Pons (tissue), 1 donor: ENCODE results near the gene ZBTB45.
"Not testable (repeated sequence)": the region's sequence is repeated elsewhere in the genome, so short reads cannot be mapped to it uniquely, and the experiment has no call there.

Source experiments
- DNase-seq: peaks from one replicate; pipeline ENCODE4 v3.0.0-alpha.2; 2016; ENCODE audit warnings: low spot score

The ZBTB45 gene

DNA sequence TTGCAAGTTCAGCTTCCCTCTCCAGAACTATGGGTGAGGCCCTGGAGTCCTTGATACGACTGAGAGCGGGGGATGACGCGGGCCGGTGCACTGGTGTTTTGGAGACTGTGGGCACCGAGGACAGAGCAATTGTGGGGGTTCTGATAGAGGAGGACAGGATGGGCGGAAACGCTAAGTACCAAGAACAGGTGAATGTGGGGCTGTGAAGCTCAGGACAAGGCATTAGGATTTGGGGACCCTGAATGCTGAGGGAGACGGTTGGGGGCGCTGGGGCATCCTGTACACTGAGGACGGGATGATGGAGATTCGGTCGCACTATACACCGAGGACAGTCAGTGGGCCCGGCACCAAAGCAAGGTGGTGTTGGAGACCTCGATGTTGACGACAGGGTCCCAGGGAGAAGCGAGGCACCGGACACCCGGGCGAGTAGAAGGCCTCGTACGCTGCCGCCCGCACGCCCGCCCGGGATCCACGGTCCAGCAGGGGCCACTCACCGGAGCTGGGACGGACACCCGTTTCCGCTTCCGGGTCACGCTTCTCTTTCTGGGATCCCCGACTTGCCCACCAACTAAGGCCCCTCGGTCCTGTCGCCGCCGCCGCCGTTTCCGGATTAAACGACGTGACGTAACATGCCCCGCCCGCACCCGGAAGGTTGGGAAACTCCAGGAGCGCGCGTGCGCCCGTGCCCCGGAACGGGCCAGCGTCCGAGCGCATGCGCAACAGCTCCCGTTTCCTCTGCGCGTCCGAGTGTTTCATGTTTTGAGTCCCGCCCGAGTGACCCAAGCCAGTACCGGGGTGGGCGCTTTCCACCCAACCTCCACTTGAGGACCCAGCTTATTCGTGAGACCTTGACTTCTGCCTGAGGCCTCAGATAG lies 35.1 kb upstream of the ZBTB45 start, which contains the start of gene CHMP2A:
CHMP2A (minus strand) TSS at position 612 of the 875 bp plus-strand sequence. CDS start 893 bp downstream, outside the sequence.
- DNase-seq = peak; percentile 94

DNA sequence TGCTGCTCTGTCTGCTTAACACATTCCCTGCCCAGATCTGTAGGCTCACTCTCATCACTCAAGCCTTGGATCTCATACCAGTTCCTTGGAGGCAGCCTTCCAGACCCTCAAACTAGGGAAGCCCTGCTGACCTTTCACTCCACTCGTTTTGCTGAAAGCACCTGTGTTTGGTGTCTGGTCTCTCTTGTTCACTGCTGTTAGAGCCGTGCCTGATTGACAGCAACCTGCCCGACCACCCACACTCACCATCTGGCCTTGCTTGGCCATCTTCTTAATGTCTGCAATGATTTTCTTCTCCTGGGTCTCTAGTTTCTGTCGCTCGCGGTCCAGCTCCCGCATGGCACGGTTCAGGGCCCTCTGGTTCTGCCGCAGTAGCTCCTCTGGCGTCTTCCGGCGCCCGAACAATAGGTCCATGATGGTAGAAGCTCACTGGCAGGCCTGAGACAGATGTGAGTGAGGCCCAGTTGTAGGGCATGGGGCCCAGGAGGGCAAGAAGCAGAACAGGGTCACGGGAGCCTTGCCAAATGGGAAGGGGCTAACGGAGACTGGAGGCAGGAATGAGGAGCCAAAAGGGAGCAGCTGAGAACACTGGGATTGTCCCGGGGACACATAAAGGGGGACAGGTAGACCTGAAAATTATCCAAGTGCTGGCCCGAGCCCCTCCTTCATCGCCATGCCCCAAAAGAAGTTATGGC lies 34.3 kb upstream of the ZBTB45 start:
- DNase-seq = no peak

DNA sequence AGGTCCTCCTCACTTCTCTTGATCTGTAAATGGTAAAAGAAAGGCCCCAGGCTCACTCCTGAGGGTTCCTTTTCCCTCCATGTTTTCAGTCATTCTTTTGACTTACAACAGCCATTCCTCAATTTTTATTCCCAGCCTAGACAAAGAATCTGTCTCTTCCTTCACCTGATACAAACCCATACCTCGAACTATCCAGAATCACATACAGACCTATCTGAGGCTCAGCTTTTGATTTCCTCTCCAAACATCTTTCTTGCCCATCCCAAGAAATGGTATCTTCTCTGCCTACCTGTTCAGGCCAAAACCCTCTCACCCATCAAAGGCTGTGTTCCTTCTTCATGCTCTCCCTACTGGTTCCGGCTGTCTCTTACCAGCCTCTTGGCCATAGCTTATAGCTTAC lies 33.0 kb upstream of the ZBTB45 start:
- DNase-seq = no peak

DNA sequence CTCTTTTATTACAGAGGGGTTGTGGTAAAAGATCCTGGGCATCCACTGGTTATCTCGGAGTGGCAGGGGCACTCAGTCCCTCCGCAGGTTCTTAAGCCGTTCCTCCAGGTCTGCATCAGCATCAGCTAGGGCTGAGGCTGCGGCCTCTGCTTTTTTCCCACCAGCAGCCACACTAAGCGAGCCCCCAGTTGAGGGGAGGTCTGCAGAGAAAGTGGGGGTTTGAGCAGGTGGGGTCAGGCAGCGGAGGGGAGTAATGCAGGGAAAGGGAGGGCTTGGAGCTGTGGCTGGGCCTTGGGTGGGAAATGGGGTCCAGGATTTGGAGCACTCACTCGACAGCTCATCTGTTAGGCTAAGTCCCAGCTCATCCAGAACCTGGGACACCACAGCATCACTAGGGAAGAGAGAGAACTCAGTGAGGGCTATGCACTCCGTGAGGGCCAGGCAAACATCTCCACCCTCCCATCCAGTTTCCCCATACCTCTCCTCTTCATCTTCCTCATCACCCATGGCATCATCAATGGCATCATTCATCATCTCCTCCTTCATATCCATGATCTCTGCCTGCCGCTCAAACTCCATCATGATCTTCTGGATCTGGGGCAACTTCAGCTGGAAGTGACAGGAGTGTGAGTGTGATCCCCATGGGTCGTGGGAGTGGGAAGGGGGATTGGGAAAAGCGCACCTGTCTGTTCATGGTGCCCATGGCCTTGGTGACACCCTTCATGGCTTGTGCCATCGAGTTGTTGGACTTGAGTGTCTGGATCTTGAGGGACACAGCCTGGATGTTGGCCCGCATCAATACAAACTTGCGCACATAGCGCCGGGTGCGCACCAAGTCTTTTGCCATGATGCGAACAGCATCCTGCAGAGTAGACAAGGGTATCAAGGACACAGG lies 32.2 kb upstream of the ZBTB45 start:
- DNase-seq = no peak

DNA sequence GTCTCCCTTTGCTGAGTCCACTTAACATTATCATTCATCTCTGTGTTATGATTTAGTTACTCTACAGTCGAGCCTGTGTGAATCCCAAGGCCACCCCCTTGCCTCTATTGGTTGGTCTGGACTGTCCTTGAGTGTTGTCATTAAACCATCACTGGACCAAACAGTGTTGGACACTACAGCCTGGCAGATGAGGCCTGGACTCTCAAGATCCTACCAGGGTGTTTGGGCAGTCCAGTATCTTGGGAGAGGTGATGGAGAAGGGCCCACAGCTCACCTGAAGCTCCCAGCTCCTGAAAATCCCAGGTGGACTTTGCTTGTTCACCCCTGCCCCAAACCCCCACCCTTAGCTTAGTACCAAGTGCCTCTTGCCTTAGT lies 31.5 kb upstream of the ZBTB45 start:
- no peak for DNase-seq

DNA sequence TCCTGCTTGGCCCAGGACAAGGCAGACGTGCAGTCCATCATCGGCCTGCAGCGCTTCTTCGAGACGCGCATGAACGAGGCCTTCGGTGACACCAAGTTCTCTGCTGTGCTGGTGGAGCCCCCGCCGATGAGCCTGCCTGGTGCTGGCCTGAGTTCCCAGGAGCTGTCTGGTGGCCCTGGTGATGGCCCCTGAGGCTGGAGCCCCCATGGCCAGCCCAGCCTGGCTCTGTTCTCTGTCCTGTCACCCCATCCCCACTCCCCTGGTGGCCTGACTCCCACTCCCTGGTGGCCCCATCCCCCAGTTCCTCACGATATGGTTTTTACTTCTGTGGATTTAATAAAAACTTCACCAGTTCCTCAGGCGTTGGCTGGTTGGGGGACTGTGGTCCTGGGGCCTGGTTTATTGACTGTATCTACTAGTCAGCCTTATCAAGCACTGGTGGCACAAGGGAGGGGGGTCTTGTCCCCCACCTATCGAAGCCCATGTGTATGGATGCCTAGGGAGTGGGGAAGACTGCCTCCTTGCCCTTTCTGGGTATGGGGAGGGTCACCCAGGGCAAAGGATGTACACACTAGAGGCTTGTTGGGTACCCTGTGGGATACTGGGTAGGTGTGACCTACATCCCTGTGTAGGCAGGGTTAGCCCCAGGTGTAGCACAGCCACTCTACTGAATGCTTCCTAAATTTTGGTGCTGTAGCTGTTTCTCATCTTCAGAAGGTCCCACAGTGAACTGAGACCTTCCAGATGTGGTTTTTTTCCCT lies 30.9 kb upstream of the ZBTB45 start:
- DNase-seq = no peak

DNA sequence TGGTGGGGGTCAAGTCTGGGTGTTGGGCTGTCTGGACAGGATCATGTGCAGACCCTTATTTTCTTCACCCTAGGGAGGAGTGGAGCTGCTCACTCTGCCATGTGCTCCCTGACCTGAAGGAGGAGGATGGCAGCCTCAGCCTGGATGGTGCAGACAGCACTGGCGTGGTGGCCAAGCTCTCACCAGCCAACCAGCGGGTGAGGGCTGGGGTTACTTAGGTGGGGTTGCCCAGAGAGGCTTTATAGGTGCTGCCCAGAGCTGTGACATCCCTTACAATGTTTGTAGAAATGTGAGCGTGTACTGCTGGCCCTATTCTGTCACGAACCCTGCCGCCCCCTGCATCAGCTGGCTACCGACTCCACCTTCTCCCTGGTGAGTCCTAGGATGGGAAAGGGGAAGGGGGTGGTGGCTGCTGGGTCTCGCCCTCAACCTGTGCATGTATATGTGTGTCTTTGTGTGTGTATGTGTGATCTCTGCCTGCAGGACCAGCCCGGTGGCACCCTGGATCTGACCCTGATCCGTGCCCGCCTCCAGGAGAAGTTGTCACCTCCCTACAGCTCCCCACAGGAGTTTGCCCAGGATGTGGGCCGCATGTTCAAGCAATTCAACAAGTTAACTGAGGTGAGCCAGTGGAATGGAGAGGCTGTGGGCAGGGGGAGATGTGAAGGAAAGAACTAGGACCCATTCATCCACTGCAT lies 30.2 kb upstream of the ZBTB45 start:
- DNase-seq = no peak

DNA sequence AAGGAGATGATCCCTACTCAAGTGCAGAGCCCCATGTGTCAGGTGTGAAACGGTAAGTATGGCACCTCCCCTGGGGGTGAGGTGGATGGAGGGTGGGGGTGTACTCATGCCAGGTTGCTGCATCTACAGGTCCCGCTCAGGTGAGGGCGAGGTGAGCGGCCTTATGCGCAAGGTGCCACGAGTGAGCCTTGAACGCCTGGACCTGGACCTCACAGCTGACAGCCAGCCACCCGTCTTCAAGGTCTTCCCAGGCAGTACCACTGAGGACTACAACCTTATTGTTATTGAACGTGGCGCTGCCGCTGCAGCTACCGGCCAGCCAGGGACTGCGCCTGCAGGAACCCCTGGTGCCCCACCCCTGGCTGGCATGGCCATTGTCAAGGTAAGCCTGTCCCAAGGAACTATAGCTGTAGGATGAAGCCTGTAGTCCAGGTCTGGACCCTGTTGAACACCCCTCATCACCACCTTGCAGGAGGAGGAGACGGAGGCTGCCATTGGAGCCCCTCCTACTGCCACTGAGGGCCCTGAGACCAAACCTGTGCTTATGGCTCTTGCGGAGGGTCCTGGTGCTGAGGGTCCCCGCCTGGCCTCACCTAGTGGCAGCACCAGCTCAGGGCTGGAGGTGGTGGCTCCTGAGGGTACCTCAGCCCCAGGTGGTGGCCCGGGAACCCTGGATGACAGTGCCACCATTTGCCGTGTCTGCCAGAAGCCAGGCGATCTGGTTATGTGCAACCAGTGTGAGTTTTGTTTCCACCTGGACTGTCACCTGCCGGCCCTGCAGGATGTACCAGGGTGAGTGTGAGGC lies 29.5 kb upstream of the ZBTB45 start:
- no peak for DNase-seq

DNA sequence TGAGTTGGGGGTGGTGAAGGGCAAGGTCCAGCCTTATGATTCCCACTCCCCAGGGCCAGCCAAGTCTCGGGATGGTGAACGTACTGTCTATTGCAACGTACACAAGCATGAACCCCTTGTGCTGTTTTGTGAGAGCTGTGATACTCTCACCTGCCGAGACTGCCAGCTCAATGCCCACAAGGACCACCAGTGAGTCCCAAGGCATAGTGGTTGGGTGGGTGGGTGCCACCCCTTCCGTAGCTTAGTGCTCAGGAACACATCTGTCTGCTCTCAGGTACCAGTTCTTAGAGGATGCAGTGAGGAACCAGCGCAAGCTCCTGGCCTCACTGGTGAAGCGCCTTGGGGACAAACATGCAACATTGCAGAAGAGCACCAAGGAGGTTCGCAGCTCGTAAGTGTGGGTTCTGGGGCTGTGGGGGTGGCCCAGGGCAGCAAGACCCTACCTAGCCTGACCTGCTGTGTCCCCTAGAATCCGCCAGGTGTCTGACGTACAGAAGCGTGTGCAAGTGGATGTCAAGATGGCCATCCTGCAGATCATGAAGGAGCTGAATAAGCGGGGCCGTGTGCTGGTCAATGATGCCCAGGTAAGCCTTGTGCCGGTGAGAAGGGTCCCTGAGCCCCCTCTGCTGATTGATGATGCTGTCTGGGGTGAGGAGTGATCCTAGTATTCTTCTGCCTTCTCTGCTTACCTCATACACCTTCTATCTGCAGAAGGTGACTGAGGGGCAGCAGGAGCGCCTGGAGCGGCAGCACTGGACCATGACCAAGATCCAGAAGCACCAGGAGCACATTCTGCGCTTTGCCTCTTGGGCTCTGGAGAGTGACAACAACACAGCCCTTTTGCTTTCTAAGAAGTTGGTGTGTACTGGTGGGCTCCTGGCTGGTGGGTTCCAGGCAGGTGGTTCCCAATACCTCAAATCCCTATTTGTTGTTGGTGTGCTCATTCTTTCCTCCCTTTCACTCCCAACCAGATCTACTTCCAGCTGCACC lies 28.0 kb upstream of the ZBTB45 start:
- no peak for DNase-seq

DNA sequence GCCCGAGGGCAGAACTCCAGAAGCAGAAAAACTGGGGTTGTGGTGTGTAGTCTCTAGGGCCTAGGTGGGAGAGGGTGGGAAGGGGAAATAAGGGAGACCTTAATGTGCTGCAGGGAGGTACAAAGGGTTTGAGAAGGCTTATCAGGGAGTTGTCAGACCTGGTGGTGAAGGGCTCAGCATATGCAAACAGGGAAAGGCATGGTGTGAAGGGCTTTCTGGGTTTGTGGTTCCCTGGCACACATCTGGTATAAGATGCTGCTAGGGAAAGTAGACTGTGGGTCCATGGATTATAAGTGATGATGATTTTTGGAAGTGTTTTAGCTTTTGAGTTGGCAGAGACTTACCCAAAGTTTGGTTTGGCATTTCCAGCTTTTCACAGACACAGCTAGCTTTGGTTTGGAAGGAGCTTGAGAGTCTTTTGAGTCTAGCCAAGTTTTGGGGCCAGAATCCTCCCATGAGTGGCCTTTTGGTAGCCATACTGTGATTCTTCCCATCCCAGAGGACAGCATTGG lies 26.5 kb upstream of the ZBTB45 start:
- no peak for DNase-seq

DNA sequence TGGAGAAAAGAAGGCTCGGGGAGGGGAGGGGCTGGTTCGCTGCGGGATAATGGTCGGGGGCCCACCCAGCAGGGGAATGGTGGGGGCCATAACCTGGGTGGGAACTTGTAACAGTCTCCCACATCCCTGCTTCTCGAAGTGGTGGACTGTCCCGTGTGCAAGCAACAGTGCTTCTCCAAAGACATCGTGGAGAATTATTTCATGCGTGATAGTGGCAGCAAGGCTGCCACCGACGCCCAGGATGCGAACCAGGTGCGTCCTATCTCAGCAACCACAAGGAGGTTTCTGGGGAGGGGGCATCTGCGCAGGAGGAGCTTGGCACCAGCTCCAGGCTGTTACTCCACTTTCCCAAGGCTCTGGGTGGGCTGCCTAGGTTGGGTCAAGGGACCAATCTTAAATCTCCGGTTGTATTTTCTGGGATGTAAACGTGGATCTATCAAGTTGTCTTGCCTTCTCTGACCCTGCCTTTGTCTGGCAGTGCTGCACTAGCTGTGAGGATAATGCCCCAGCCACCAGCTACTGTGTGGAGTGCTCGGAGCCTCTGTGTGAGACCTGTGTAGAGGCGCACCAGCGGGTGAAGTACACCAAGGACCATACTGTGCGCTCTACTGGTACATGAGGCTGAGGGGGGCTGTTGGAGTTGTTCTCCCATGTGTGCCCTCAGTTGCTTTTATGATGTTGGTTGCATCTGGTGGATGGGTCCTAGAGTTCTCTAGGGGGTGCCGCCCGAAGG lies 25.8 kb upstream of the ZBTB45 start:
- no peak for DNase-seq

DNA sequence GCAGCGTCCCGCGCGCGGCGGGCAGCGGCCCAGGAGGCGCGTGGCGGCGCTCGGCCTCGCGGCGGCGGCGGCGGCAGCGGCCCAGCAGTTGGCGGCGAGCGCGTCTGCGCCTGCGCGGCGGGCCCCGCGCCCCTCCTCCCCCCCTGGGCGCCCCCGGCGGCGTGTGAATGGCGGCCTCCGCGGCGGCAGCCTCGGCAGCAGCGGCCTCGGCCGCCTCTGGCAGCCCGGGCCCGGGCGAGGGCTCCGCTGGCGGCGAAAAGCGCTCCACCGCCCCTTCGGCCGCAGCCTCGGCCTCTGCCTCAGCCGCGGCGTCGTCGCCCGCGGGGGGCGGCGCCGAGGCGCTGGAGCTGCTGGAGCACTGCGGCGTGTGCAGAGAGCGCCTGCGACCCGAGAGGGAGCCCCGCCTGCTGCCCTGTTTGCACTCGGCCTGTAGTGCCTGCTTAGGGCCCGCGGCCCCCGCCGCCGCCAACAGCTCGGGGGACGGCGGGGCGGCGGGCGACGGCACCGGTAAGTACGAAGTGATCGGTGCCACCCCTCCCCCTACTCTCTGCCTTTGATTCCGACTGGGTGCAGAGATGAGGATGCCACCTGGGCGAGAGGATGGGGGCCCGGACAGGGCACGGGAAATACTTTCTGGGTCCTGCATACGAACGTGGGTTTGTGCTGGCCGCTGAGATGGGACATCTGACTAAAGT lies 25.1 kb upstream of the ZBTB45 start:
- DNase-seq = no peak

DNA sequence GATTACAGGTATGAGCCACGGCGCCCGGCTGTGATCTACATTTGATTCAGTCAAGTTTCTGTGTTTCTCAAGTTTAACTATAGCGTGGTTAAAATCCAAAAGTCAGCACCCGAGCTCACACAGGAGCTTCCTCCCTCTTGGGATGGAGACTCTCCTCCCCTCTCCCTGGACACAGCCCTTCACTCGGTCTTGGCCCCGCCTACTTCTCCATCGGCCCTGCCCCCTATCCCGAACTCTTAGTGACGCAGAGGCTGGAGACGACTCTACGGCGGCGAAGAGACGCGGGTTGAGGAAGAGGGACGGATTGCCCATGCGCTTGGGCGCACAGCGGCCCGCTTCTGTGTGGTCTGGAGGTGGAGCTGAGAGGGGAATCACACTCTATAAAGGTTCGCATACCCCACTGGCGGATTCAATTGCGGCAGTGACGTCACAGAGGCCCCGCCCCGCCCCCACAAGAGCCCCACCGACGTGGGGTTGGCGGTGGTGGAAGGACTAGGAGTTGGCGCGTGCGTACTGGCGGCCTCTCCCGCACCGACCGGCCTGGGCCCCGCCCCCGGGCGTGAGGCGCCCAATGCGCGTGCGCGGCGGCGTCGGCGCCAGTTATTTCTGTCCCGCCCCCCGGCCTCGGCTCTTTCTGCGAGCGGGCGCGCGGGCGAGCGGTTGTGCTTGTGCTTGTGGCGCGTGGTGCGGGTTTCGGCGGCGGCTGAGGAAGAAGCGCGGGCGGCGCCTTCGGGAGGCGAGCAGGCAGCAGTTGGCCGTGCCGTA lies 24.4 kb upstream of the ZBTB45 start, which contains the start of gene TRIM28:
TRIM28 (plus strand) TSS at position 239 of the 765 bp plus-strand sequence. CDS start 694 bp downstream, outside the sequence.
- peak; percentile 97 for DNase-seq

DNA sequence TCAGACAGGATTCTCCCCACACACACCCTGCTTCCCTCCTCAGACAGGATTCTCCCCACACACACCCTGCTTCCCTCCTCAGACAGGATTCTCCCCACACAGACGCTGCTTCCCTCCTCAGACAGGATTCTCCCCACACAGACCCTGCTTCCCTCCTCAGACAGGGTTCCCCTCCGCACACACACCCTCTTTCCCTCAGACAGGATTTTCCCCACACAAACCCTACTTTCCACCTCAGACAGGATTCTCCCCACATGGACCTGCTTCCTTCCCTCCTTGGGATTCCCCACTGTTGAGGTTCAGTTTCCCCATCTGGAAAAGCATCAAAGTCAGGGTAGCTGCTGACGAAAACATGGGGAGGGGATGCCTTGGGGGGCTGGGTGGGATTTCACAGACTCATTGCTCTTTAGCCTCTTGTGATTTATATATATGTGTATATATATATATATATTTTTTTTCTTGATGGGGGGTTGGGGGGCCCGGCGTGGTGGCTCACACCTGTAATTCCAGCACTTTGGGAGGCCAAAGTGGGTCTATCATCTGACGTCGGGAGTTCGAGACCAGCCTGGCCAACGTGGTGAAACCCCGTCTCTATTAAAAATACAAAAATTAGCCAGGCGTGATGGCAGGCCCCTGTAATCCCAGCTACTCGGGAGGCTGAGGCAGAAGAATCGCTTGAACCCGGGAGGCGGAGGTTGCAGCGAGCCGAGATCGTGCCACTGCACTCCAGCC lies 23.2 kb upstream of the ZBTB45 start:
- DNase-seq = not testable (repeated sequence)

DNA sequence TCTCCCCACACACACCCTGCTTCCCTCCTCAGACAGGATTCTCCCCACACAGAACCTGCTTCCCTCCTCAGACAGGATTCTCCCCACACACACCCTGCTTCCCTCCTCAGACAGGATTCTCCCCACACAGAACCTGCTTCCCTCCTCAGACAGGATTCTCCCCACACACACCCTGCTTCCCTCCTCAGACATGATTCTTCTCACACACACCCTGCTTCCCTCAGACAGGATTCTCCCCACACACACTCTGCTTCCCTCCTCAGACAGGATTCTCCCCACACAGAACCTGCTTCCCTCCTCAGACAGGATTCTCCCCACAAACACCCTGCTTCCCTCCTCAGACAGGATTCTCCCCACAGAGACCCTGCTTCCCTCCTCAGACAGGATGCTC lies 19.6 kb upstream of the ZBTB45 start:
- not testable (repeated sequence) for DNase-seq
